ENCODE results near the gene HOXC10.

GRCh38 chr12:54030889-54031471 is 46.0 kb downstream of the HOXC10 start:
- TF ChIP-seq EZH2 (IDR thresholded peaks at IDR 0.05): no peak
- no peak for TF ChIP-seq POLR2AphosphoS5 (IDR thresholded peaks at IDR 0.05; ENCODE audit: borderline replicate concordance, low read depth, low read length)
- no peak for TF ChIP-seq FOXP2 (optimal IDR thresholded peaks at IDR 0.05; ENCODE audit: control extremely low read depth, extremely low read length, insufficient read depth)

Measured in SK-N-MC (cell line).